HCT116 (cell line): ENCODE data around the gene TYMP. TPM values are rescaled to one million over a fixed set of nuclear protein-coding genes. Genes with fewer than 3 reads are reported as not detected.

Experiments
- ATAC-seq: fragments of 200-7000 bp; cut with Tn5 transposase; 2 replicates; pipeline ENCODE4 v1.9.1; 2020; ENCODE audit warnings: mild to moderate bottlenecking, moderate library complexity
- BruUV-seq: library from RNA; stranded (reverse); fragments of 400-500 nt; replicated peaks from 2 replicates; lab custom pipeline; 2021; lab: Mats Ljungman, UMichigan
- CTCF ChIA-PET: fragments of 300-600 bp; sonication (Branson Sonifier 250); formaldehyde crosslinking; loops from one replicate; lab custom pipeline; 2021; ENCODE audit warnings: antibody characterized with exemption; lab: Charles Lee
- POLR2A ChIA-PET: fragments of 300-600, 350-600 bp; sonication (Branson Sonifier 250); formaldehyde crosslinking; loops from one replicate; lab custom pipeline; 2021; ENCODE audit warnings: antibody characterized with exemption; lab: Charles Lee
- RAD21 ChIA-PET, 2 experiments: fragments of 300-600 bp; sonication (Branson Sonifier 250); formaldehyde crosslinking; loops; one replicate each; lab custom pipeline; 2023; ENCODE audit warnings: low total read pairs in 2 of 2; ENCODE audit not compliant: uncharacterized antibody in 2 of 2, unreplicated experiment in 2 of 2, low non-redundant PET in 1 of 2; lab: Charles Lee
- DNase-seq: peaks from one replicate; pipeline ENCODE4 v3.0.0-alpha.2; 2010; ENCODE audit warnings: low read depth, low spot score
- H2AFZ ChIP-seq: fragments of 200-600 bp; shearing (Covaris generic), sonication (generic); 2 replicates; pipeline ENCODE4 v1.6.1; 2017; ENCODE audit warnings: low read depth, mixed run types, mixed read lengths, antibody characterized with exemption, low read length; ENCODE audit not compliant: poor library complexity, severe bottlenecking
- H3K27ac ChIP-seq: 2 replicates; pipeline ENCODE4 v1.5.1; 2012; ENCODE audit warnings: low read depth, low read length
- H3K27me3 ChIP-seq: fragments of 200-600 bp; sonication (generic); 2 replicates; pipeline ENCODE4 v1.6.1; 2016; ENCODE audit warnings: mixed run types, low read length, mixed read lengths; ENCODE audit not compliant: insufficient read depth
- H3K36me3 ChIP-seq, 2 experiments: fragments of 200-500 bp in 1 of 2; fragments of 200-600 bp in 1 of 2; sonication (Bioruptor generic) in 1 of 2; sonication (generic) in 1 of 2; 2 replicates each; pipeline versions ENCODE4 v1.5.1 to v1.6.1; 2014 to 2016; ENCODE audit warnings: low read length in 2 of 2, inconsistent platforms in 1 of 2, mixed read lengths in 1 of 2, mixed run types in 1 of 2; ENCODE audit not compliant: insufficient read depth in 2 of 2, control insufficient read depth in 1 of 2
- H3K4me1 ChIP-seq, 2 experiments: fragments of 200-600 bp in 1 of 2; sonication (generic) in 1 of 2; 2 replicates each; pipeline versions ENCODE4 v1.5.1 to v1.6.1; 2012 to 2017; ENCODE audit warnings: low read length in 2 of 2, inconsistent platforms in 1 of 2, mild to moderate bottlenecking in 1 of 2, mixed read lengths in 1 of 2, mixed run types in 1 of 2, moderate library complexity in 1 of 2; ENCODE audit not compliant: insufficient read depth in 2 of 2, control insufficient read depth in 1 of 2
- H3K4me2 ChIP-seq: fragments of 200-600 bp; sonication (generic); 2 replicates; pipeline ENCODE4 v1.6.1; 2017; ENCODE audit warnings: mixed run types, low read length, mixed read lengths
- H3K4me3 ChIP-seq, 2 experiments: fragments of 200-600 bp in 1 of 2; sonication (generic) in 1 of 2; replicated peaks in 1 of 2; 2 replicates each; pipeline ENCODE4 v1.5.1; 2011 to 2016; ENCODE audit warnings: low read length in 2 of 2, control low read depth in 1 of 2, low read depth in 1 of 2, mild to moderate bottlenecking in 1 of 2, mixed read lengths in 1 of 2, mixed run types in 1 of 2
- H3K79me2 ChIP-seq: fragments of 200-600 bp; sonication (generic); 2 replicates; pipeline ENCODE4 v1.6.1; 2017; ENCODE audit warnings: mild to moderate bottlenecking, mixed run types, low read length, moderate library complexity, mixed read lengths; ENCODE audit not compliant: insufficient read depth
- H3K9ac ChIP-seq: fragments of 200-600 bp; sonication (generic); 2 replicates; pipeline ENCODE4 v1.6.1; 2016; ENCODE audit warnings: low read length, mixed read lengths
- H3K9me2 ChIP-seq: fragments of 200-600 bp; sonication (generic), shearing (Covaris generic); 2 replicates; pipeline ENCODE4 v1.6.1; 2017; ENCODE audit warnings: mixed run types, mild to moderate bottlenecking, moderate library complexity; ENCODE audit not compliant: insufficient read depth
- H3K9me3 ChIP-seq, 2 experiments: fragments of 200-500 bp in 1 of 2; fragments of 200-600 bp in 1 of 2; sonication (Bioruptor generic) in 1 of 2; sonication (generic) in 1 of 2; 2 replicates each; pipeline ENCODE4 v1.6.1; 2014 to 2017; ENCODE audit warnings: low read length in 2 of 2, mixed read lengths in 2 of 2, inconsistent platforms in 1 of 2, low read depth in 1 of 2, mild to moderate bottlenecking in 1 of 2, mixed run types in 1 of 2, moderate library complexity in 1 of 2; ENCODE audit not compliant: control insufficient read depth in 1 of 2, insufficient read depth in 1 of 2
- H4K20me1 ChIP-seq: fragments of 200-600 bp; sonication (generic), shearing (Covaris generic); 2 replicates; pipeline ENCODE4 v1.6.1; 2017; ENCODE audit warnings: mixed run types, mild to moderate bottlenecking, moderate library complexity; ENCODE audit not compliant: insufficient read depth
- CBX3 ChIP-seq: IDR thresholded peaks from 2 replicates; pipeline ENCODE4 v1.6.1; 2012; ENCODE audit warnings: low read depth
- EGR1 ChIP-seq: IDR thresholded peaks from 2 replicates; pipeline ENCODE4 v1.6.1; 2012; ENCODE audit warnings: low read depth
- EZH2 ChIP-seq: fragments of 200-600 bp; sonication (generic); IDR thresholded peaks from 2 replicates; pipeline ENCODE4 v1.6.1; 2017; ENCODE audit warnings: antibody characterized with exemption, mixed run types
- EZH2phosphoT487 ChIP-seq: fragments of 200-600 bp; IDR thresholded peaks from 2 replicates; pipeline ENCODE4 v1.6.1; 2018; ENCODE audit warnings: antibody characterized with exemption, borderline replicate concordance
- FOSL1 ChIP-seq: IDR thresholded peaks from 2 replicates; pipeline ENCODE4 v1.6.1; 2012; ENCODE audit warnings: low read depth
- POLR2AphosphoS5 ChIP-seq: IDR thresholded peaks from 2 replicates; pipeline ENCODE4 v1.6.1; 2011; ENCODE audit warnings: mild to moderate bottlenecking, low read depth, low read length, moderate library complexity
- RAD21 ChIP-seq: IDR thresholded peaks from 2 replicates; pipeline ENCODE4 v1.6.1; 2012; ENCODE audit warnings: low read depth, mild to moderate bottlenecking
- SIN3A ChIP-seq: IDR thresholded peaks from 2 replicates; pipeline ENCODE4 v1.6.1; 2012; ENCODE audit warnings: low read depth
- SP1 ChIP-seq: IDR thresholded peaks from 2 replicates; pipeline ENCODE4 v1.6.1; 2012; ENCODE audit warnings: low read depth
- SRF ChIP-seq: IDR thresholded peaks from 2 replicates; pipeline ENCODE4 v1.6.1; 2012; ENCODE audit warnings: low read depth
- ZNF274 ChIP-seq: fragments of 200-500 bp; sonication (Bioruptor generic); IDR thresholded peaks from 2 replicates; pipeline ENCODE4 v1.6.1; 2014; ENCODE audit warnings: mild to moderate bottlenecking, low read depth, low read length, inconsistent platforms
- intact Hi-C: fragments of 100-400 bp; cut with micrococcal nuclease; formaldehyde crosslinking; loops from 2 replicates; pipeline ENCODE4 v1.10.0; 2022
- total RNA-seq: library from RNA; stranded (reverse); gene quantifications from one replicate; pipeline ENCODE4 v1.2.1, GENCODE V29; 2021; ENCODE audit not compliant: unreplicated experiment
- TF ChIP-seq, protein P1 (sequence below): IDR thresholded peaks from 2 replicates; pipeline ENCODE4 v1.6.1; 2012
- TF ChIP-seq, protein P2 (sequence below): IDR thresholded peaks from 2 replicates; pipeline ENCODE4 v1.6.1; 2012; ENCODE audit warnings: low read depth
- TF ChIP-seq, protein P3 (sequence below): IDR thresholded peaks from 2 replicates; pipeline ENCODE4 v1.6.1; 2012

TYMP gene
- total RNA-seq, 1 experiment from 2014 or later: 43.2 TPM

DNA sequence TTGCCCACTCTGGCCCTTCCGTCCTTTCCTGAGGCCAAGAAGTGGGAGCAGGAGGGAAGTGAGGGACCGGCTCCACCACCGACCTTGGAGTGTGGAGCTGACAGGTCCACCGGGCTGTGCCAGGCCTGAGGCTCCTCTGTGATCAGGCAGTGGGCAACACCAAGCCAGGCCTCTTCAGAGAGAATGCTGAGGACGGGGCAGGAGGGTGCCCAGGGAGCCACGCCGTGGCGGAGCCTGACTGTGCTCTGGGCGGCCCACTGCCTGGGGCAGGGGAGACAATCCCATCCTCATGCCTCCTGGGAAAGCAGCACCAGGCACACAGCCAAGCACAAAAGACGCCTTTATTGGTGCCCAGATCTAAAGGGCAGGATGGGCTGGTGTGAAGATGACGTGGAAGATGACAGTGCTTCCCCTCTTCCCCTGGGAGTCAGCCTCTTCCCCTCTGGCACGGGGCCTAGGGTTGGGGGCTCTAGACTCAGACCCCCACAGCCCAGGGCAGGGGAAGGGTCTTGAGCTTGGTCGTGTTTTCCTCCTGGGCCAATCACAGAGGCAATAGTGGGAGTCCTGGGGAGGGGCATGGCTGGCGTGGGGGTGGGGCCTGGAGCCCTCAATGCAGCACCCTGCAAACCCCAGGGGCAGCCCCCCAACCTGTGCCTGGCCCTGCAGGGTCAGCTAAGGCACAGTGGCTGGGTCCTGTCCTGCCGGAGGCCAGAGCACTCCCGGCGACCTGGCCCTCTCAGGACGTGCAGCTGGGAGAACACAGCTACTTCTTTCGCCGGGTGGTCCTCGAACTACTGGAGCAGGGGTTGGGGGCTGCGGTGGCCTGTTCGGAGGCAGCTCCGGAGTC is 27.0 kb downstream of the TYMP start:
- intact Hi-C loops: no loop called here
- Histone ChIP-seq H3K36me3 (0 out of 4 replicates have a peak, but pooled peaks cover 0 to 8% of the 10 kb centered on the region in 2 experiments), H3K9me3 (no peaks in the 10 kb centered on the region), H3K27ac (no peak overlapping the region), H2AFZ (no peak overlapping the region), H3K9me2 (no peaks in the 10 kb centered on the region), H3K9ac (no peak overlapping the region), H3K79me2 (peaks cover 17% of the 10 kb centered on the region), H3K4me3 (no peak overlapping the region), H3K4me2 (no peak overlapping the region), H3K27me3 (no peaks in the 10 kb centered on the region), H4K20me1 (no peaks in the 10 kb centered on the region), H3K4me1 (peaks cover 4 to 16% of the 10 kb centered on the region in 2 experiments; a peak in 3 of 4 replicates)
- BruUV-seq: no TSS peak
- TF ChIP-seq CBX3: no peak
- TF ChIP-seq POLR2AphosphoS5: no peak
- TF ChIP-seq SIN3A: no peak
- TF ChIP-seq EGR1: no peak
- TF ChIP-seq, protein P1, sequence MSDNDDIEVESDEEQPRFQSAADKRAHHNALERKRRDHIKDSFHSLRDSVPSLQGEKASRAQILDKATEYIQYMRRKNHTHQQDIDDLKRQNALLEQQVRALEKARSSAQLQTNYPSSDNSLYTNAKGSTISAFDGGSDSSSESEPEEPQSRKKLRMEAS: no peak
- no peak for TF ChIP-seq SP1
- no peak for TF ChIP-seq RAD21
- TF ChIP-seq EZH2: no peak
- TF ChIP-seq ZNF274: no peak
- no peak for TF ChIP-seq SRF
- TF ChIP-seq FOSL1: no peak
- TF ChIP-seq, protein P2, sequence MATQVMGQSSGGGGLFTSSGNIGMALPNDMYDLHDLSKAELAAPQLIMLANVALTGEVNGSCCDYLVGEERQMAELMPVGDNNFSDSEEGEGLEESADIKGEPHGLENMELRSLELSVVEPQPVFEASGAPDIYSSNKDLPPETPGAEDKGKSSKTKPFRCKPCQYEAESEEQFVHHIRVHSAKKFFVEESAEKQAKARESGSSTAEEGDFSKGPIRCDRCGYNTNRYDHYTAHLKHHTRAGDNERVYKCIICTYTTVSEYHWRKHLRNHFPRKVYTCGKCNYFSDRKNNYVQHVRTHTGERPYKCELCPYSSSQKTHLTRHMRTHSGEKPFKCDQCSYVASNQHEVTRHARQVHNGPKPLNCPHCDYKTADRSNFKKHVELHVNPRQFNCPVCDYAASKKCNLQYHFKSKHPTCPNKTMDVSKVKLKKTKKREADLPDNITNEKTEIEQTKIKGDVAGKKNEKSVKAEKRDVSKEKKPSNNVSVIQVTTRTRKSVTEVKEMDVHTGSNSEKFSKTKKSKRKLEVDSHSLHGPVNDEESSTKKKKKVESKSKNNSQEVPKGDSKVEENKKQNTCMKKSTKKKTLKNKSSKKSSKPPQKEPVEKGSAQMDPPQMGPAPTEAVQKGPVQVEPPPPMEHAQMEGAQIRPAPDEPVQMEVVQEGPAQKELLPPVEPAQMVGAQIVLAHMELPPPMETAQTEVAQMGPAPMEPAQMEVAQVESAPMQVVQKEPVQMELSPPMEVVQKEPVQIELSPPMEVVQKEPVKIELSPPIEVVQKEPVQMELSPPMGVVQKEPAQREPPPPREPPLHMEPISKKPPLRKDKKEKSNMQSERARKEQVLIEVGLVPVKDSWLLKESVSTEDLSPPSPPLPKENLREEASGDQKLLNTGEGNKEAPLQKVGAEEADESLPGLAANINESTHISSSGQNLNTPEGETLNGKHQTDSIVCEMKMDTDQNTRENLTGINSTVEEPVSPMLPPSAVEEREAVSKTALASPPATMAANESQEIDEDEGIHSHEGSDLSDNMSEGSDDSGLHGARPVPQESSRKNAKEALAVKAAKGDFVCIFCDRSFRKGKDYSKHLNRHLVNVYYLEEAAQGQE: no peak
- TF ChIP-seq EZH2phosphoT487: no peak
- TF ChIP-seq, protein P3, sequence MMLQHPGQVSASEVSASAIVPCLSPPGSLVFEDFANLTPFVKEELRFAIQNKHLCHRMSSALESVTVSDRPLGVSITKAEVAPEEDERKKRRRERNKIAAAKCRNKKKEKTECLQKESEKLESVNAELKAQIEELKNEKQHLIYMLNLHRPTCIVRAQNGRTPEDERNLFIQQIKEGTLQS: no peak
- POLR2A ChIA-PET: no interaction called here
- DNase-seq: no peak
- RAD21 ChIA-PET: no interaction called here
- ATAC-seq: no peak
- CTCF ChIA-PET: interaction anchor here (0.6 kb wide), 1 partner anchor 78 kb away, joined by 3 read pairs; no protein-coding TSS in a partner anchor
